CD4-positive, alpha-beta T cell treated with Interleukin-12 subunit alpha and Interleukin-12 subunit beta, for 1 hour (primary cell): ENCODE data around the gene GRAP2.
A peak's percentile ranks its signal among the peaks of the same experiment; 100 is the strongest.
"Not testable (repeated sequence)": the region's sequence is repeated elsewhere in the genome, so short reads cannot be mapped to it uniquely, and the experiment has no call there.

ENCODE experiments used
- DNase-seq: peaks from one replicate; pipeline ENCODE4 v3.0.0-alpha.2; 2020

The GRAP2 gene

DNA sequence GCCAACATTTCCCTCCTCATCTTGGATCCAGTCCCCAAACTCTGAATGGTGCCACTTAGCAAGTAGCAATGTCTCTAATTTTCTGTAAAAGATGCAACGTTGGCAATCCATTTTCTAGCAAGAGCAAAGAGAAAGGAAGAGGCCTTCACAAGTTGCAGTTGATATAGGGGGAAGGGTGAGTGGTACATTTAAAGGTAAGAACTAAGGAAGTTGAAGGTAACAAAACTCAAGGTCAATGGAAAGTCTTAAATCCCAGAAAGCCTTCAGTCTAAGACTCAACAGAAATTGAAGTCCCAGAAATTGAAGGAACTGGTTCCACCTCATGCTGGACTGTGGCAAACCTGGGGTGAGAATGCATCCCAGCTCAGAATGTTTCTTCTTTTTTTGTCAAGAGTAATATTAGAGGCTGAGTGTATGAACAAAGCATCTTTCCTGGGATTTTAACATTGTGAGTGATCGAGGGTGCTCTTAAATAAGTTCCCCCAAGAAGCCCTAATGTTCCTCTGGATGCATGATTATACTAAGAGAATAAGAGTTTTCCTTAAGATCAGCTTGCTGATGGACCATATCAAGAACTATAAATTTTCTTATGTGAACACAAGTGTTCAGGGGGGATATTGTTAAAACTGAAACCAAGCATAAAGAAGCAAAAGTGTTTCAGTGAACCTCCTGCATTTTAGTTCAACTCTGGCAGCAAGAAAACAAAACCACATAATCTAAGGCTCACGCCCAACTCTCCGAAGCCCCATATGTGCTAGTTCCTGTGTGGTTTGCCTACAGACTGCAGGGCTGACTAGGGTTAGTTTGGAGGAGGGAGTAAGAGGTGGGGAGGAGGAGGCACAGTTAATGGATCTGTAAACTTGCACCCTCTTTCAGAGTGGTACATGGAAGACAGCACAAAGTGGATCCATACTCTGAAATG lies at the start of gene GRAP2:
Gene GRAP2 (plus strand): TSS at position 779 of the 922 bp plus-strand sequence. CDS start 46,023 bp downstream, outside the sequence.
- DNase-seq = peak; percentile 86

GRCh38 chr22:39851606-39852315 lies 49.1 kb upstream of the GRAP2 start:
- DNase-seq = no peak

DNA sequence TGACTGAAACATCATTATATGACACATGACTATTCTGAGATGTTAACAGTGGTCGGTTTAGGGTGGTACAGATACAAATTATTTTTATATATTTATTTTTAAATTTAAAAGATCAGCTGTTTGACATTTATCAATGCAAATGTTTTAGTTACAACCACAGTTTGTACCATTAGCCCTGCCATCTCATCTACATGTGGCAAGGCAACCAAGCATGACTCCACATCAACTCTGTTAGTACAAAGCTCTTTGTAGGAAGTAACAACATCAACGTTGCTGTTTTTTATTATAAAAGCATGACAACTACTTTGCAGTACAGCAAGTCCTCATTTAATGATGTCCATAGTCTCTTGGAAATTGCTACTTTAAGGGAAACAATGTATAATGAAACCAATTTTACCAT lies 48.1 kb upstream of the GRAP2 start:
- DNase-seq = no peak

DNA sequence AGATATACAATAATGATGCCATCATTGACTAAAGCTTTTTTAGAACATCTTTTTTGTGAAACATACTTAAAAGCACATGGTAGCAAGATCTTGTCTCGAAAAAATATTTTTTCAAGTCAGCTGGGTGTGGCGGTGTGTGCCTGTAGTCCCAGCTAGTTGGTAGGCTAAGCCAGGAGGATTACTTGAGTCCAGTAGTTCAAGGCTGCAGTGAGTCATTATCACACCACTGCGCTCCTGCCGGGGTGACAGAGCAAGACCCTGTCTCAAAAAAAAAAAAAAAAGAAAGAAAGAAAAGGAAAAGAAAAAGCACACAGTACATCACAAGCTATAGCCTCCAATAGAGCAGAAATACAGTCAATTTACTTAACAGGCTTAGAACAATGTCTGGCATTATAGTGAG lies 44.3 kb upstream of the GRAP2 start:
- no peak for DNase-seq

DNA sequence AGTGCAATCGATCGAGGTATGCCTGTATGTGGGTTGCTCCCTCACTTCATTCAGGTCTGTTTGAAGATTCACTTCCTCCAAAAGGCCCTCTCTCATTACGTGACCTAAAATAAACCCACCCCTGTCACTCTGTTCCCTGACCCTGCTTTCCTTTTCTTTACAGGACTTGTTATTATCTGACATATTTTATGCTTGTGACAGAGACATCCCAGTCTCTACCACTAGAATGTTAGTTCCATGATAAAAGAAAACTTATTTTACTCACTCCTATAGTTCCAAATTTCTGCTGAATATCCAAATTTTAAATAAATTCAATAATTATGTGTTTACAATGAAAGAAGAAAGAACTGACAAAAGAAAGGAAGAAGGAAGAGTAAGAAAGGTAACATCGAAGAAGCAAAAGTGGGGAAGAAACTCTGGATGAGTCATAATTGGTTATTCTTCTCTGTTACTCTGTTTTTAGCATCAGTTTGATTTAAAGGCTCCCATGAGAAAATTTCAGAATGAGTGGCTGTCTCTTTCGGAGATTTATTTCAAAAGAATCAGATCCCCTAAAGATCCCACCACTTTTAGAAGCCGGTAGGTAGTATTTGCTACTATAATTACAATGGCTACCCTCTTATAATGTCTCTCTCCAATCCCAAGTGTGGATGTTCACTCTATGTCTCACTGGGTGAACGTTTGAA lies 40.8 kb upstream of the GRAP2 start:
- no peak for DNase-seq

DNA sequence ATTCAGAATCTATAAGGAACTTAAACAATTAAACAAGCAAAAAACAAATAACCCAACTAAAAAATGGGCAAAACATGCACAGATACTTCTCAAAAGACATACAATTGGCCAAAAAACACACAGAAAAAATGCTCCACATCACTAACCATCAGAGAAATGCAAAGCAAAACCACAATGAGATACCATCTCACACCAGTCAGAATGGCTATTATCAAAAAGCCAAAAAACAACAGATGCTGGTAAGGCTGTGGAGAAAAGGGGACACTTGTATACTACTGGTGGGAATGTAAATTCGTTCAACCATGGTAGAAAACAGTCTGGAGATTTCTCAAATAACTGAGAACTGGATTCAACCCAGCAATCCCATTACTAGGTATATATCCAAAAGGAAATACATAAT lies 32.1 kb upstream of the GRAP2 start:
- DNase-seq = no peak

- not testable (repeated sequence) for DNase-seq
These were observed 31.1 kb upstream of the GRAP2 start for GRCh38 chr22:39869797-39870196.

DNA sequence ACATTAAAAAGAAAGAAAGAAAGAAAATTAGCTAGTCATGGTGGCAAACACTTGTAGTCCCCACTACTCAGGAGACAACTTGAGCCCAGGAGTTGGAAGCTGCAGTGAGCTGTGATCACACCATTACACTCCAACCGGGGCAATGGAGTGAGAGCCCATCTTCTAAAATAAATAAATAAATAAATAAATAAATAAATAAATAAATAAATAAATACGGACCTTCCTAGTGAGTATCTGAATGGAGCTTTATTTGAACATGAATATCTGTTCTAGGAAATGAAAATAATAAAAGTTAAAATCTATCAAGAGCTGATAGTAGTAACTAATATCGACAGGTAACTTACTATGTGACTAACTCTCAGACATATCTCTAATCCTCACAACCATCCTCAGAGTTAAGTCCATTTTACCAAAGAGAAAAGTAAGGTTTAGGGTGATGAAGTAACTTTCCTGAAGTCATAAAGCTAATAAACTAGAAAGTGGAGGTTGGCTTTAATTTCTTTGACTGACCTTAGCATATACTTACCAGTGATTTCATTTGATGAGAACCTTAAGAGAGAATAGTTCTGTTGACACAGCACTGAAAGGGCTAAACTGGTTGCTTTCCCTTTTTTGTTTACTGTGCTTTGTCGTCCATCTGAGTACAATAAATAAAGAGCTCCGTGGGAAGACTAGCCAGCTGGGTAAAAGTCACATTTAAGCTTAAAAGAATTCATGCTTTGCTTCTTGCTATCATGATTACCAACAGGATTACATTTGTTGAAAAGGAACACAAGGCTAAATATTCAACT lies 29.7 kb upstream of the GRAP2 start:
- no peak for DNase-seq

DNA sequence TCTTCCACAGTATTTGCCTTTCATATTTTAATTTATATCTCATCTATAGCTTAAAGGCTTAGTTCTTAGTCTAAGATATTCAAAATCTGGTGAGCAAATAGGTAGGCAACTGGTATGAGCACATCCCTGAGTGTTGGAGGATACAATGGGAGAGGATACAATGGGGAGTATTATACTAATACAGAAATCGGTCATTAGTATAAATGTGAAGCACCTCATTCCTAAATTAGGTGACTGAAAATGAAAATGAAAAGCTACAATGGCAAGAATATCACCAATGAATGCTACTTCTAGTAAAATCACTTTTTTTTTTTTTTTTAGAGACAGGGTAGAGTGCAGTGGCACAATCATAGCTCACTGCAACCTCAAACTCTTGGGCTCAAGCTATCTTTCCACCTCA lies 28.3 kb upstream of the GRAP2 start:
- DNase-seq = no peak

GRCh38 chr22:39873965-39874364 lies 26.9 kb upstream of the GRAP2 start:
- no peak for DNase-seq

DNA sequence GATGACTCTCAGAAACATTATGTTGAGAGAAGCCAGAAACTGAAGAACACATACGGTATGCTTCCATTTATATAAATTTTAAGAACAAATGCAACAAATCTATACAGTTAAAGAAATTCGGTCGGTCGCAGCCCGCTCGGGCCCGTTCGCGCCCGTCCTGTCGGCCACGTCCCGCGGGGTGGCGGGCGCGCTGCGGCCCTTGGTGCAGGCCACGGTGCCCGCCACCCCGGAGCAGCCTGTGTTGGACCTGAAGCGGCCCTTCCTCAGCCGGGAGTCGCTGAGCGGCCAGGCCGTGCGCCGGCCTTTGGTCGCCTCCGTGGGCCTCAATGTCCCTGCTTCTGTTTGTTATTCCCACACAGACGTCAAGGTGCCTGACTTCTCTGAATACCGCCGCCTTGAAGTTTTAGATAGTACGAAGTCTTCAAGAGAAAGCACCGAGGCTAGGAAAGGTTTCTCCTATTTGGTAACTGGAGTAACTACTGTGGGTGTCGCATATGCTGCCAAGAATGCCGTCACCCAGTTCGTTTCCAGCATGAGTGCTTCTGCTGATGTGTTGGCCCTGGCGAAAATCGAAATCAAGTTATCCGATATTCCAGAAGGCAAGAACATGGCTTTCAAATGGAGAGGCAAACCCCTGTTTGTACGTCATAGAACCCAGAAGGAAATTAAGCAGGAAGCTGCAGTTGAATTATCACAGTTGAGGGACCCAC lies 25.6 kb upstream of the GRAP2 start:
- DNase-seq = not testable (repeated sequence)

- DNase-seq = no peak
These were observed 23.6 kb upstream of the GRAP2 start for GRCh38 chr22:39877079-39877845.

DNA sequence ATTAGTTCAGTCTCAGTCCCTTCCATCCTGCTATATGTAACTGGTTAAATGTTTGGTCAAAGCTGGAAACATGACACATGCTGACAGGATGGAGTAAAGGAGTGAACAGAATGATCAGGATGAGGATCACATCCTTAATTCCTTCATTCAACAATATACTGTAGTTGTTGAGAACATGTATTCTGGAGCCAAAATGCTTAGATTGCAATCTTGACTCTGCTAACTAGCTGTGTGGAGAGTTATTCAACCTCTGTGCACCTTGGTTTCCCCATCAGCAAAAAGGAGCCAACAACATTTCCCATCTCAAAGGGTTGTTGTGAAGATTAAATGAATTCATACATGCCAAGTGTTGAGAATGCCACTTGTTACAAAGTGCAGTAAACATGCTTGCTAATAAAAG lies 20.2 kb upstream of the GRAP2 start:
- DNase-seq = no peak

- DNase-seq = no peak
These were observed 17.8 kb upstream of the GRAP2 start for GRCh38 chr22:39883057-39883456.

DNA sequence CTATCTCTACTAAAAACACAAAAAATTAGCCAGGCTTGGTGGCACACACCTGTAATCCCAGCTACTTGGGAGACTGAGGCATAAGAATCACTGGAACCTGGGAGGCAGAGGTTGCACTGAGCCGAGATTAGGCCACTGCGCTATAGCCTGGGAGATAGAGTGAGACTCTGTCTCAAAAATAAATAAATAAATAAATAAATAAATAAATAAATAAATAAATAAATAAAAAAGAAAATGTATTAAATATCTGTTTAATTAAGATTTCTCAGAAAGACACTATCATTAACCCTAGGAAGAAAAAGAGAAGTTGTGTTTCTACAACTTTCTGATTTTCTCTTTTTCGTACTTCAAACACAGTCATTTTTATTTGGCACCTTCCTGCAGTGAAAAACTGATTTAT lies 11.0 kb upstream of the GRAP2 start:
- not testable (repeated sequence) for DNase-seq

DNA sequence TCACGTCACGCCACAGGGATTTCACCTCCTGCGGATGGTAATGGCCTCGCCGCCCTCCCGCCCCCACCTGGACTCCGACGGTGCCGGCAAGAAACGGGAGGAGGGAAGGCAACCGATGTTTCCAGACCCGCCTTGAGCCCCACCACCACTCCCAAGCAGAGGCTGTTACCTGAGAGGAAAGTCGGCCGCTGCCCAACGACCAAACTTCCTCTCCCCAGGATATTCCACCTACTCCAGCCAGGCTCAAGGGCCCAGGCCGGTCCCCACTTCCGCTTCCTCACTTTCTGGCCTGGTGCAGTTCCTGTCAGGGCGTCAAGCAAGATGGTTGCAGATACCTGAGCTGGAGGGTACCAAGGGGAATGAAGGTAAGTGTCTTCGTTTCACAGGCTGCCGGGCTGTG lies 7.4 kb upstream of the GRAP2 start, which contains the start of gene ENTHD1:
Gene ENTHD1 (minus strand): TSS at position 235 of the 400 bp plus-strand sequence. CDS start 6,012 bp downstream, outside the sequence.
- DNase-seq = no peak

DNA sequence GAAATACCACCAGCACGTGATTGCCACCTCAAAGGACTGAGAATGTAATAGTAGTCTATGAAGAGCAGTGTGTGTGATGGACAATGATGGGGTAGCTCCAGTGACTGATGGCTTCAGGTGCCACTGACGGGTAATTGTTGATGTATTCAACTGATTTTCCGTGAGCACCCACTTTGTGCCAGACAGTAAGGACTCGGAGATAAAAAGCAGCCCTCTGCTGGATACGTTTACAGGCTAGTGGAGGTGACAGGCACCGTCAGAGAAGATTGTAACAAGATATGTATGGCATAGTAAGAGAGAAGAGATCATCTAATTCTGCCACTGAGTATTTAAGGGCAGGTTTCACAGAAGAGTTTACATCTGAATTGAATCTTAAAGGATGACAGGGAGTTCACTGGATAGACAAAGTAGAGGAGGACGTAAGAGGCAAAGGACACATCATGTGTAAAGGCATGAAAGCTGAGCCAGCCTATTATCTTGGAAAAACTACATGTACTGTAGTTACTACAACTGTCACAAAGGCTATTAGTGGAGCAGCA lies 6.3 kb upstream of the GRAP2 start:
- DNase-seq = no peak

DNA sequence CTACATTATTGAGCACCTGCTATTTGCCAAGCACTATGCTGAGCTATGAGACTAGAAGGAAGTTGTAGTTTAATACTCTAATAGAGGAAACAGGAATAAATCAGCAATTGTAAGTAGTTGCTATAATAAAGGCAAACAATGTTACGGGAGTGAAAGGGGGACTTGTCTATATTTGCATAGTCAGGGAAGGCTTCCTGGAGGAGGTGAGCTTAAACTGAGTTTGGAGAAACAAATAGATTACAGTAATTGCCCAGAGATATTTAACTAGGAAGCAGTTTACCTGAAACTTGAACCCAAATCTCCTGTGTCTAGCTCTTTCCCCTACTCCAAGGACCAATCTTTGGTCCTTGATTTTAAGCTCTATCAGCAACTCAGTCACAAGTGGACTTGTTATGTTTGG lies 5.2 kb upstream of the GRAP2 start:
- no peak for DNase-seq

DNA sequence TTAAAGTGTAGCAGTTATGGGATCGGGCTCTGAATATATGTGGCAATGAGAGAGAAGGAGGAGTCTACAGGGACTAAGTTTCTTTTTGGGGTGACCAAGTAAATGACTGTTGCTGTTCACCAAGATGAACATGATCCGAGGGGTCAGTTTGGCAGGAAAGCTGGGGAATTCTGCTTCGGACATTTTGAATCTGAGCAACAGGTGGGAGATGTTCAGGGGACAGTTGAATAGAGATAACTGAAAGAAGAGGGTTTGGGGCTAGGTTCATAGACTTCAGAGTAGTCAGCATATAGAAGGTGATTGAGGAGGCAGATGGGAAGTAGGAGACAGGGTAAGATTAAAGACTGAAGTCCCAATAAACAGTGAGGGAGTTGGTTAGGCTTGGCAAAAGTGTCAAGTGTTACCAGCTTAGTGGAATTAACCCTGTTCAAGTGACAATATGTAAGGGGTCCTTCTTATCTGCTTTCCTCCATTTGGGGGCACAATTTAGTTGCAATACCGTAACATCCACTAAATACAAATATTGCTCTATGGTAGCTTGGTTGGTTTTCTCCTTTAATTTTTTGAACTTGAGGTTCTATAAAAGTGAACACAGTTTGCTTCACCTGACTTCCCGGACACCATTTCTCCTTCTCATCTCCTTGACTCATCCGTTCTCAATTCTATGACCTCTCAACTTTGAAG lies 4.4 kb upstream of the GRAP2 start:
- no peak for DNase-seq

GRCh38 chr22:39897841-39898240 lies 3.0 kb upstream of the GRAP2 start:
- DNase-seq = no peak
